Measurements from ENCODE around the gene EXTL1.

Gene EXTL1

DNA sequence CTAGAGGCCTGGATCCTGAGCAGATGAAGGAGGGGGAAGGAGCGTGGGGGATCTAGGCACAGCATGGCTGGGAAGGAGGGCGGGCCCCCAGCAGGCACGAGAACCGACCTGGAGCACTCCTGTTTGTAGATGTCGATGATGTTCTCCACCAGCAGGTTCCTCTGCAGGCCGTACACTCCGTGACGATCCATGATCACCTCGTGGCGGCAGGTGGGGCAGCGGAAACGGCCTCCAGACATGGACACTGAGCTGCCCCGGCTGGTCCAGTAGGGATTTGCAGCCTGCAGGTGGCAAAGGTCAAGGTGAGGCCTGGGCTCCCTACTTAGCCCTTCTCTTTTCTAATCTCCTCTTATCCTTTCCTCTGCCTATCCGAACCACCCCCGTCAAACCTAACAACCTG is 44.6 kb downstream of the EXTL1 start:
- in situ Hi-C loops (cut with HindIII; ENCODE audit: low sequenced_read_pairs), result no loop called here

DNA sequence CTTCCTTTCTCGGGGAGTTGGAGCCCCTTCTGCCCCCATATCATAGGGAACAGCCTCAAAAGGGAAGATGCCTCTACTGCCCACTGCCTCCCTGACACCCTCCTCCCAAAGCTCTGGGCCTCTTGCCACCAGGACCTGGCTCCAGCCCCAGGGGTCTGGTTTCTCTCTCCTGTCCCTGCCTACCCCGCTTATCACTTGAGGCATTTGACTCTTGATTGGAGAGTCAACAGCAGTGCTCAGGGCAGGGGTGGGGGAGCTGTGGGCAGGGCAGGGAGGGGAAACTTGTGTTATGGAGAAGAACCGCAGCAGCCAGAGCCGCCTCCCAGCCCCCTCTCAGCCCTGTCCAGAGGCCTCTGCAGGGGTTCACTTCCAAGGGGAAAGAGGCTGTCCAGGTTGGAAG is 45.3 kb downstream of the EXTL1 start:
- in situ Hi-C loops (cut with HindIII; ENCODE audit: low sequenced_read_pairs), result no loop called here

DNA sequence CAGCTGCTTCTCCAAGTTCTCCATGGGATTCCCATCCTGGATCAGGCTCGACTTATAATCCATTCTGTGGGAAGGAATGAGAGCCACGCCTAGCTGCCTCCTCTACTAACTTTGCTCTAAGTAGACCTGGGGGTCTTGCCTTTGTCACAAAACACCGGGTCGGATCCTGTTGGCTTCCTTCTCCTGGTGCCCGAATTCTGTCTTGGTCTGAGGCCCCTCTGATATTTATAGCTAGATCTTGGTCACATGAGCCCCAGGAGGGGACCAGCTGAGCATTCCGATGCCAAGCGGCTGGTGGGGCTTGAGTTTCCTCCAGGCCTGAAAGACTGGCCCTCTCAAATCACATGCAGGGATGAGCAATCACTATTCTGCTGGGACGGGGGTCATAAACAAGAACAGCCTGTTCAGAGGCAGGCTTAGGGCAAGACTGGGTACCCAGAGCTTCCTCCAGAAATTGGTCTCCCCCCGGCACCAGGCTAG is 45.9 kb downstream of the EXTL1 start, which contains the start of gene TRIM63:
TSS of gene TRIM63 (minus strand) at position 199 of the 480 bp plus-strand sequence. CDS start at position 63, 136 bp downstream.
- in situ Hi-C loops (cut with HindIII; ENCODE audit: low sequenced_read_pairs), result no loop called here

DNA sequence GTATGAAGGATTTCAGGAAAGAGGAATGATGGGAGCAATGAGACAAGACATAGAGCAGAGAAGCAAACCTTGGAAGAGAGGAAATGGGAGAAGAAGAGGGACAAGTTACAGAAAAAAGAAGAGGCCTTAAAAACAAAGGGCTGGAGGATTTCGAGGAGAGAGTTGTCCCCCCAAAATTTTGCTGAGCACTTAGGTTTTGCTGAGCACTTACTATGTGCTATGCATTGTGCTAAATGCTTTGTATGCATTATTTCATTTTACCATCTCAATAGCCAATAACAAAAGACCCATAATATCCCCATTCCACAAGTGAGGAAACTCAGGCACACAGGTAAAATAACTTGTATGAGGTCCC is 48.3 kb downstream of the EXTL1 start:
- in situ Hi-C loops (cut with HindIII; ENCODE audit: low sequenced_read_pairs), result no loop called here

DNA sequence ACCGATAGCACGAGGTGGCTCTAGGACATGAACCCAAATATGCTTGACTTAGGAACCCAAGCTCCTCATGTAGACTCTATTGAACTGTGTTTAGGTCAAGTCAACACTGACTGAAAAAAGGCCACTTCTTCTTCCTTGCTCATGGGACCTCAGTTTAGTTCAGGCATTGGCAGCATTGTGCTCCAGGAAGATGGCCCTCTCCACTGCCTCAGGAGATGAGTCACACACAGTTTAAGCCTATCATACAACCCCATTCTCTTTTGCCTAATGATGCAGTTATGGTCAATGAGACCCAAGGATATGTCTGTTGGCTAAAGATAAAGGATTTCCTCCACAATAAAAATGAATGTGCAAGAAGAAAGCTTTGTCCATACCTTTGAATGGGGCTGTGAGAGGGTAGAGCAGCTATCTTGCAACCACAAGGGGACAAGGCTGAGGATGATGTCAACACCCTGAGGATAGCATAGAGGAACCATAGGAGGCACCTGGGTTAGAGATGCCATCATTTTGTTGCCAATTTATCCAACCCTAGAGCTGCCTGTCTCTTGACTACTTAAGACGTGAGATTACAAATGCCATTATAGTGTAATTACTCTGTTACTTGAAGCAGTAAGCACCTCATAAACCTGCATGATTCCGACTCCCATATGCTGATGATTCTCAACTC is 48.9 kb downstream of the EXTL1 start:
- in situ Hi-C loops (cut with HindIII; ENCODE audit: low sequenced_read_pairs), result no loop called here

DNA sequence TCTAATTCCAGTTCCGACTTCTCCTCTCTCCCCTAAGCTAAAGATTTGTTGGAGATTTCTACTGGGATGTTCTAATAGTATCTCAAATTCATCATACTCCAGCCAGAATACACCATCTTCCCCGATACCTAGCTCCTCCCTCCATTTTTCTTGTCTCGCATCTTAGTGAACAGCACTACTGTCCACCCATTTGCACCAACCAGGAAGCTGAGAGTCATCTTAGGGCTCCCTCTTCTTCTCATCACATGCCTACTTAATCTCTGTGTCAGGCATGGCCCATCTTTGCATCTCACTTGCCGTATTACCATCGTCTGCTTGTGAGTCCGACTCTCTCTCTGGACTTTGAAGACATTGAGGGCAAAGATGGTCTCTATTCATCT is 49.4 kb downstream of the EXTL1 start:
- in situ Hi-C loops (cut with HindIII; ENCODE audit: low sequenced_read_pairs), result no loop called here

DNA sequence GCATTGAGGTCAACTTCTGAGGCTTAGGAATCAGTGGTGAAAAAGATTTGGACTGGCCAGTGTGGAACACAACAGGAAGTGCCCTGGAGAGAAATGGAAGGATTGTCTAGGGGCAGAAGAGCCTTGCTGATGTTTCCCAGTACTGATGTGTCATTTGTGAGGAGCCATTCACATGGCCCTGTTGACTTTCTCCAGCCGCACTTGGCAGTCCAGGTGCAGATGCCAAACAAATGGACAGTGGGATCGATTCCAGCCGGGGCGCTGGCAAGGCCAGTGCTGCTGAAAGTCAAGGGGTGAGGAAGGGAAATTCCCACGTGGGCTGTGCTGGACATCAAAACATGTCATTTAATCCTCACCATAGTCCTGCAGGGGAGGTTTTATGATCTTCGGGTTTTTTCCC is 50.7 kb downstream of the EXTL1 start:
- in situ Hi-C loops (cut with HindIII; ENCODE audit: low sequenced_read_pairs), result no loop called here

DNA sequence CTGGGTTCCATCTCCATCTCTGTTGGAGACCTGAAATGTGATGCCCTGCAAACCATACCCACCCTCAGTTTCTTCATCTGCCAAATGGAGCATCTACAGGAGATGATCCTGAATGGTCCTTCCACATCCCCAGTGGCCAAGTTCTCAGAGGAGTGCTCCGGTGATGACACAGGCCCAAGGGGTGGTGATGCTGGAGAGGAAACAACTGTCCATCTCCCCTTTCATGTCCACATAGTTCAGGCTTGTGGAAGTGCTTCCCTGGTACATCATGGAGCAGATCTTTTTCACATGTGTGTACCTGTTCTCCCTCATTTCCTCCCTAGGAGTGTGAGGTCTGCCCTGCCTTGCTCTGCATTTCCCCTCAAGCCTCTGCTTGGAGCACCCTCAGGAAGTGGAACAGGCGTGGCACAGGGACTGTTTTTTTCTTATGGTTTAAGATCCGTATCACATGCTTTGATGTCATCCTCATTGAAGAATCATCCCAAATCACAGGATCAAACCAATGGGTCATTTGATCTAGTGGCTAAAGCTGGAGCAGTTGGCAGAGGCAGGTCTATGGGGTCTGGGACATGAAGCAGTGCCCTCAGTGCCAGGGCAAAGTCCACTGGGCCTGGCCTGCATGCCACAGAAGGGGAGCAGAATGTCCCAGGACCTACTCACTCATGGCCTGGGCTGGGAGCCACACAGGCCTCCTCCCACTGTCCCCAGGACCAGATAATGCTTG is 54.0 kb downstream of the EXTL1 start:
- in situ Hi-C loops (cut with HindIII; ENCODE audit: low sequenced_read_pairs), result no loop called here

DNA sequence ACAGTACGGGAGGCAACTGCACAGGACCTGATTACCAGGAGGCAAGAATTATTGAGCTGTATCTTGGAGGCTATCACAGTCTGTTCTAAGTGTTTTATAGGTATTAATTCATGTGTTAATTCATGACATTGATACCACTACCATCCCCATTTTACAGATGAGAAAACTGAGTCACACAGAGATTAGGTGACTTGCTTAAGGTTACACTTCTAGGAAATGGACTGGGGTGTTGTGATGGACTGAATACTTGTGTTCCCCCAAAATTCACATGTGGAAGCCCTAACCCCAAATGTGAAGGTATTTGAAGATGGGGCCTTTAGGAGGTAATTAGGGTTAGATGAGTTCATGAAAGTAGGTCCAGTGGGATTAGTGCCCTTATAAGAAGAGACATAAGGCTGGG is 55.9 kb downstream of the EXTL1 start:
- in situ Hi-C loops (cut with HindIII; ENCODE audit: low sequenced_read_pairs), result no loop called here

DNA sequence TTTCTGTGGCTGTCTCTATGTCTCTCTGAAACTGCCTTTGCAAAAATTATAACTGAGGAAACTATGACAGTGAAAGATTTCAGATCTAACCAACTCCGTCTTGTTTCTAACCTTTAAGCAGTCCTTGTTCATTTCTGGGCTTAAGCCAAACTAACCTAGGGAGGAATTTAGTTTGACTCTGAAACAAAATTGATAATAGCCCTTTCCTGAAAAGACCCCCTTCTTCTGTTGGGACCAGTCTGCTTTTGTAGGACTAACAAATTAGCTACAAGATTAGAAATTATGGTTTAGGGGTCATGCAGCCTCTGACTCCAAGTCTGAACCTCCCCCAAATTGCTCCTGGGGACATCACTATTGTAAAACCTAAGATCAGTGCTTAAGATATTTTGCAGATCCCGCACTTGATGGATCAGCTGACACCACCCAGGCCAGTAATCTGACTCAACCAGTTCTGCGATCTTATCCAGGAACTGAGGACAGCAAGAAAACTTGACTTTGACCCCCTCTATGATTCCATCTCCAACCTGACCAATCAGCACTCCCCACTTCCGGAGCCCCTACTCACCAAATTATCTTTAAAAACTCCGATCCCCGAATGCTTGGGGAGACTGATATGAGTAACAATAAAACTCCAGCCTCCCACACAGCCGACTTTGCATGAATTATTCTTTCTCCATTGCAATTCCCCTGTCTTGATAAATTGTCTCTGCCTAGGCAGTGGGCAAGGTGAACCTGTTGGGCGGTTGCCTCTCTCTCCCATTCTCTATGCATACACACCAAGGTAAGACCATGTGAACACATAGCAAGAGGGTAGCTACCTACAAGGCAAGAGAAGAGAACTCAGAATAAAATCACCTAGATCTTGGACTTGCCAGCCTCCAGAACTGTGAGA is 57.0 kb downstream of the EXTL1 start:
- in situ Hi-C loops (cut with HindIII; ENCODE audit: low sequenced_read_pairs), result no loop called here

DNA sequence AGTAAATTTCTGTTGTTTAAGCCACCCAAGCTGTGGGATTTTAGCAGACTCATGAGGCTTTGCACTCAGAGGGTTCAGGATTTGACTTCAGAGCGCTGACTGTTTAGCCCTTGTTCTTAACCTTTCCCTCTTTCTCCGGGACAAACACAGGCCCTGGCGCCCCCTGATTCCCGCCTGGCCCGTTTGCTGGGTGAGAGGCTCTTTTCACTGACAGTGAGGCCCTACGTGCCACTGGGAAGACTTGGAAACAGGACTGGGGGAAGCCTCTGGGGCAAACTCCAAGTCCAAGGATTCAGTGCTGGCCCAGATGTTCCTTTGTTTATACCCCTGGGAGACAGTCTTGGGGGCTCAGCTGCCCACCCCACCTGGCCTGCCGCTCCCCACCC is 57.6 kb downstream of the EXTL1 start:
- in situ Hi-C loops (cut with HindIII; ENCODE audit: low sequenced_read_pairs), result no loop called here

DNA sequence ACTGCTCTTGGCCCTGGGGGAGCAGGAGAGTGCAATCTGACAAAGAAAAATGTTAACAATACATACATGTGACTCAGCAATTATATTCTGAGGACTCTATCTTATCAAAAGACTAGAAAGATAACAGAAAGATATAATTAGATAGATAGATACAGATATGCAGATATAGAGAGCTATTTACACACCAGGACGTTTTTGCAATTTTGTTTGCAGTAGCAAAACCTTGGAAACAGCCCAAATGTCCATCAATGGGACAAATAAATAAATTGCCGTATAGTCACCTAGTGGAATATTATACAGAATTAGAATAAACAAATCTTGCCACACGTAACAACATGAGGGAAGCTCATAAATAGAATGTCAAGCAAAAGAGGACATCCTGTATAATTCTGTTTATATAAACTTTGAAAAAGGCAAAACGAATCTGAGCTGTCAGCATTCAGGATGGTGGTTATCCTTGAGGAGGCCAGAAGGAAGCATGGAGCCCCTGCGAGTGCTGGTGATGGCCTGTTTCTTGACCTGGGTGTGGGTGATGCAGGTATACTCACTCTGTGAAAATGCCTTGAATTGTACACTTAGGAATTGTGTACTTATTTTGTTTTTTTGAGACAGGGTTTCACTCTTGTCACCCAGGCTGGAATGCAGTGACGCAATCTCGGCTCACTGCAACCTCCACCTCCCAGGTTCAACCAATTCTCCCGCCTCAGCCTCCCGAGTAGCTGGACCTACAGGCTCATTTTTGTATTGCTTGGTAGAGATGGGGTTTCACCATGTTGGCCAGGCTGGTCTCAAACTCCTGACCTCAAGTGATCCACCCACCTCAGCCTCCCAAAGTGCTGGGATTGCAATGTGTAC is 58.6 kb downstream of the EXTL1 start:
- in situ Hi-C loops (cut with HindIII; ENCODE audit: low sequenced_read_pairs), result no loop called here

DNA sequence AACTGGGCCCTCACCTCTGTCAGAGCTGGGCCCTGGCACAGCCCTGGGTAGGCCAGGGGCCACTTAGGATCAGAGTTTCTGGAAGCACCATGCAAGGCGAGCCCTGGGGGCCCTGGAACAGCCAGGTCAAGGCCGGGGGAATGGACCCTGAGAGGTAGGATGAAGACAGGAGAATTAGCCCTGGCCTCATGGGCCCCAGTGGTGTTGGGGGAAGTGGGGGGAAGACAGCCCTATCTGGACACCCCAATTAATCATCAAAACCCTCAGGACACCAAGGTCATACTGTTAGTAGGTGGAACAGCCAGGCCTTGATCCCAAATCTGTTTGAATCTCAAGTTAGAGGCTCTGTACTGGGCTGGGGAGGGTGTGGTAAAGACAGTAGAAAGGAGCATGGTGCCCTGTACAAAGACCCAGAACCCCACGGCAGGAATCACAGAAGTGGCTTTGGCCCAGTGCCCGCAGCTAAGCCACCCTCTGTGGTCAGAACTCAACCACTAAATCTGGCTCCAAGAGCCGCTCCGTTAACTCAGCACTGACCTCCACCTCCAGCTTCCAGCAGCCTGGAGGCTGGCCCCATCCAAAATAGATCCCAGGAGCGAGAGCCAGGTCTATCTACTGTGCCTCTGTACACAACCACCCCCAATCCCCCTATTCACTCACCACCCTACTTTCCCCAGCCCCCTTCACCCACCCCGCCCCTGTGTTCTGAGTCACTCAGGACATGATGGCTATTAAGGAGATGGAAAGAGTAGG is 59.9 kb downstream of the EXTL1 start:
- in situ Hi-C loops (cut with HindIII; ENCODE audit: low sequenced_read_pairs), result no loop called here

DNA sequence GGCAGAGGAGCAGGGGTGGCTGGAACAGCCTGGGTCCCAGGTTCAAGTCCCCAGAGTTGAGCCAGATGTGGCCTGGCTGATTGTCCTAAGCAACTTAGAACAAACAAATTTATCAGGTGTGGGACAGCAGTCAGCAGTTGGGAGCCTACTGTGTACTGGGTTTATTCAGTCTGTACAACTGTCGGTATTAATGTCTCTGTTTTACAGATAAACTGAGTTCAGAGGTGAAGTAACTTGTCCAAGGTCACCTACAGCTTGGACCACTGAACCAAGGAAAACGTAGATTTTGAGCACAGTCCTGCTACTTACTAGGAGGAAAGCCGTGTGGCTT is 60.4 kb downstream of the EXTL1 start:
- in situ Hi-C loops (cut with HindIII; ENCODE audit: low sequenced_read_pairs), result no loop called here

DNA sequence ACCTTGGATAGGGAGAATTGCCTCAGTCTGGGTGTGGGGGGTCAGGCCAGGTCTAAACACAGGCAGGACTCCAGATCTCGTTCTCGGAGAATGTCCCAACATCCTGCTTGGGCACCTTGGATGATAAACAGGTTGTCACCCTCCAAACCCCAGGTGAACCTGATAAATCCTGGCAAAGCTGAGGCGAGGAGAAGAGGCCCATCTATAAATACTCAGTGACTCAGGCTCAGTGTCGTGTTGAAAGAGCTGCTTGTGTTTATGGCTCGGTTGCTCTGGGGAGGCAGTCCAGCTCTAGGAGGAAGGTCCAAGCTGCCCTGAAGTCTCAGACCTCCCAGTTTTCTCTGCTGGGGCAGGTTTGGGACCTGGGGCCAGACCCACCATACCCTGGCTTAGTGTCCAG is 61.6 kb downstream of the EXTL1 start:
- in situ Hi-C loops (cut with HindIII; ENCODE audit: low sequenced_read_pairs), result no loop called here

DNA sequence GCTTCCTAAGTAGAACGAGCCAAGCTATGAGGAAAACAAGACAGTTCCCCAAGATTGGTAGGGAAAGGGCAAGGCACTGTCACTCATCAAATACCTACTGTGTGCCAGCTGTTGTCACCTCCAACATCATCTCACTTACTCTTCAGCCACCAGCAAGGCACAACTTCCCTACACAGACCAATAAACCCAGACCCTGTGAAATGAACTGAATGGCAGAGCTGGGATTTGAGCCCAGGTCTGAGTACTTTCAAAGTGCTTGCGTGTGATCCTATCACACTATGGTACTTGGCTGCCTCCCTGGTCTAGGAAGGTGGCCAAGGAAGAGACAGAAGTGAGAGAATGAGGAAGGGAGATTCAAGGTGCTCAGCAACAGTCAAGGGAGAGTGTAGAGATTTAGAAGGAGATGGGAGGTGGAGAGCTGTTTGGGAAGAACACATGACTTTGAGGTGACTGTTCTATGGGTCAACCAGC is 62.6 kb downstream of the EXTL1 start:
- in situ Hi-C loops (cut with HindIII; ENCODE audit: low sequenced_read_pairs), result no loop called here

DNA sequence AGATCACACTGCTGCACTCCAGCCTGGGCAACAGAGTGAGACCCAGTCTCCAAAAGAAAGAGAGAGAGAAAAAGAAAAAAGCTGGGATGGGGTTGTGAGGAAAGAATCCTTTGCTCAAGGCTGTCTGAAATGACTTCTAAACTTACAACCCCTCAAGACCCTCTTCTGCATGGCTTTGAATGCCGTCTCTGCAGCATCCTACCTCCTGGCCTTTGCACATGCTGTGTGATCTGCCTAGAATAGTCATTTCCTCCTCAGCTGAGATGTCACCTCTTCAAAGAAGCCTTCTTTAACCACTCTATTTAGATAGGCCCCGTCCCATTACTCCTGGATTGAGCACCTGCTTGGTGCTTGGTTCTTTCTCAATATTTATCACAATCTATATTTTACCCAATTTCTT is 63.3 kb downstream of the EXTL1 start:
- in situ Hi-C loops (cut with HindIII; ENCODE audit: low sequenced_read_pairs), result no loop called here
